A549 (cell line): ENCODE data around the gene EFHC2. TPM values are rescaled to one million over a fixed set of nuclear protein-coding genes. Genes with fewer than 3 reads are reported as not detected.

Experiments
- ATAC-seq, 2 experiments: fragments of 200-7000 bp in 1 of 2; fragments of >200 bp in 1 of 2; cut with Nextera tagmentation in 1 of 2; cut with Tn5 transposase in 1 of 2; 3 replicates each; pipeline versions ENCODE4 v1.8.0 to v1.9.1; 2018 to 2020; ENCODE audit warnings: mild to moderate bottlenecking in 1 of 2, moderate library complexity in 1 of 2
- CTCF ChIA-PET: fragments of 300-600 bp; sonication (Branson Sonifier 250); formaldehyde crosslinking; extraction: SDS; loops from one replicate; lab custom pipeline; 2021; ENCODE audit warnings: antibody characterized with exemption, inconsistent platforms; lab: Yijun Ruan, JAX
- POLR2A ChIA-PET: fragments of 350-600 bp; formaldehyde crosslinking; extraction: SDS; loops from one replicate; lab custom pipeline; 2021; ENCODE audit warnings: antibody characterized with exemption, inconsistent platforms; lab: Yijun Ruan, JAX
- DNase-seq, 2 experiments: peaks; one replicate each; pipeline versions ENCODE4 v3.0.0 to v3.0.0-alpha.2; 2011 to 2016; ENCODE audit warnings: low read depth in 1 of 2, low spot score in 1 of 2
- FAIRE-seq: peaks from 2 replicates; lab custom pipeline; 2011; peaks lifted over from hg19 to GRCh38; lab: Jason Lieb, UNC
- H3K27ac ChIP-seq, 2 experiments: fragments of >200 bp; sonication (Bioruptor Twin); formaldehyde crosslinking; 3 replicates each; pipeline ENCODE4 v1.5.1; 2016 to 2017
- H3K4me1 ChIP-seq: fragments of >200 bp; sonication (Bioruptor Twin); formaldehyde crosslinking; 3 replicates; pipeline ENCODE4 v1.6.1; 2016
- H3K4me2 ChIP-seq: fragments of >200 bp; sonication (Bioruptor Twin); formaldehyde crosslinking; 3 replicates; pipeline ENCODE4 v1.6.1; 2016
- H3K4me3 ChIP-seq: fragments of >200 bp; sonication (Bioruptor Twin); formaldehyde crosslinking; 3 replicates; pipeline ENCODE4 v1.5.1; 2016
- H3K9me3 ChIP-seq: fragments of >200 bp; sonication (Bioruptor Twin); formaldehyde crosslinking; 3 replicates; pipeline ENCODE4 v1.6.1; 2016
- CBX2 ChIP-seq: fragments of 200-600 bp; sonication (generic); IDR thresholded peaks from 2 replicates; pipeline ENCODE4 v1.6.1; 2016; ENCODE audit warnings: low read depth, mild to moderate bottlenecking, borderline replicate concordance
- CBX8 ChIP-seq: fragments of 200-600 bp; sonication (generic); IDR thresholded peaks from 2 replicates; pipeline ENCODE4 v1.6.1; 2016
- CHD2 ChIP-seq: fragments of 150-350 bp; IDR thresholded peaks from 2 replicates; pipeline ENCODE4 v1.6.1; 2014; ENCODE audit warnings: low read length; ENCODE audit not compliant: partially characterized antibody
- CHD4 ChIP-seq: fragments of 200-600 bp; sonication (generic); IDR thresholded peaks from 2 replicates; pipeline ENCODE4 v1.6.1; 2016; ENCODE audit warnings: antibody characterized with exemption, mild to moderate bottlenecking, borderline replicate concordance
- EHMT2 ChIP-seq: fragments of 200-600 bp; sonication (generic); IDR thresholded peaks from 2 replicates; pipeline ENCODE4 v1.6.1; 2016; ENCODE audit warnings: antibody characterized with exemption, low read depth, mild to moderate bottlenecking, moderate library complexity
- FOXS1 ChIP-seq: fragments of 250-450 bp; sonication (Bioruptor Pico); IDR thresholded peaks from 2 replicates; pipeline ENCODE4 v1.5.0; 2020; ENCODE audit warnings: mild to moderate bottlenecking, moderate library complexity
- GATA3 ChIP-seq: IDR thresholded peaks from 2 replicates; pipeline ENCODE4 v1.6.1; 2012; ENCODE audit warnings: borderline replicate concordance
- HOXB13 ChIP-seq: fragments of 250-450 bp; sonication (Bioruptor Pico); IDR thresholded peaks from 2 replicates; pipeline ENCODE4 v1.5.0; 2020; ENCODE audit warnings: low read depth, mild to moderate bottlenecking, moderate library complexity
- MAX ChIP-seq: IDR thresholded peaks from 2 replicates; pipeline ENCODE4 v1.6.1; 2012
- MAZ ChIP-seq: fragments of 150-350 bp; IDR thresholded peaks from 2 replicates; pipeline ENCODE4 v1.6.1; 2014; ENCODE audit warnings: antibody characterized with exemption, low read depth, low read length, borderline replicate concordance
- MYC ChIP-seq: IDR thresholded peaks from 2 replicates; pipeline ENCODE4 v1.6.1; 2012; ENCODE audit warnings: mild to moderate bottlenecking, inconsistent platforms, low read length, improper control_type of control experiment, borderline replicate concordance
- NFE2L2 ChIP-seq: fragments of 150-350 bp; conservative IDR thresholded peaks from 2 replicates; pipeline ENCODE4 v1.6.1; 2014; ENCODE audit warnings: low read length
- RCOR1 ChIP-seq: fragments of 150-350 bp; IDR thresholded peaks from 2 replicates; pipeline ENCODE4 v1.6.1; 2014; ENCODE audit warnings: antibody characterized with exemption, low read length, low read depth
- SREBF2 ChIP-seq: fragments of 450-650 bp; IDR thresholded peaks from 2 replicates; pipeline ENCODE4 v1.6.1; 2014; ENCODE audit warnings: mild to moderate bottlenecking, moderate library complexity
- TFCP2L1 ChIP-seq: fragments of 250-450 bp; sonication (Bioruptor Pico); IDR thresholded peaks from 2 replicates; pipeline ENCODE4 v1.5.0; 2021; ENCODE audit warnings: mild to moderate bottlenecking
- USF2 ChIP-seq: fragments of 450-650 bp; IDR thresholded peaks from 2 replicates; pipeline ENCODE4 v1.6.1; 2014; ENCODE audit warnings: antibody characterized with exemption
- WGBS: methylation state at CpG from one replicate; pipeline ENCODE4 v1.1.6; 2017; ENCODE audit errors: missing lambda C conversion rate; 5-methylcytosine and 5-hydroxymethylcytosine counted together
- polyA plus RNA-seq, 4 experiments: library from polyadenylated mRNA; depleted of rRNA in 3 of 4; stranded (reverse); fragments of >200 nt; fragmentation: RNase III in 1 of 4; extraction: RNeasy Plus Mini Kit Qiagen cat#74134 plus additional on column Dnase treatment in 1 of 4; gene quantifications; 2 replicates in 3 of 4; 3 replicates in 1 of 4; pipeline ENCODE4 v1.2.3, GENCODE V29; 2011 to 2017
- TF ChIP-seq, protein P1 (sequence below): fragments of >200 bp; sonication (Bioruptor Twin); formaldehyde crosslinking; IDR thresholded peaks from 3 replicates; pipeline ENCODE4 v1.6.1; 2016
- TF ChIP-seq, protein P2 (sequence below): fragments of 250-450 bp; sonication (Bioruptor Pico); IDR thresholded peaks from 2 replicates; pipeline ENCODE4 v1.5.0; 2021; ENCODE audit warnings: mild to moderate bottlenecking, moderate library complexity, borderline replicate concordance
- TF ChIP-seq, protein P3 (sequence below): fragments of >200 bp; sonication (Bioruptor Twin); formaldehyde crosslinking; IDR thresholded peaks from 2 replicates; pipeline ENCODE4 v1.6.1; 2016

The EFHC2 gene
- polyA plus RNA-seq, 2 of the 4 experiments (the other 2 are of a cell fraction) = 0.48 to 0.80 TPM

- POLR2A ChIA-PET = no interaction called here
These were observed 109.4 kb downstream of the EFHC2 start for GRCh38 chrX:44234116-44234515.

DNA sequence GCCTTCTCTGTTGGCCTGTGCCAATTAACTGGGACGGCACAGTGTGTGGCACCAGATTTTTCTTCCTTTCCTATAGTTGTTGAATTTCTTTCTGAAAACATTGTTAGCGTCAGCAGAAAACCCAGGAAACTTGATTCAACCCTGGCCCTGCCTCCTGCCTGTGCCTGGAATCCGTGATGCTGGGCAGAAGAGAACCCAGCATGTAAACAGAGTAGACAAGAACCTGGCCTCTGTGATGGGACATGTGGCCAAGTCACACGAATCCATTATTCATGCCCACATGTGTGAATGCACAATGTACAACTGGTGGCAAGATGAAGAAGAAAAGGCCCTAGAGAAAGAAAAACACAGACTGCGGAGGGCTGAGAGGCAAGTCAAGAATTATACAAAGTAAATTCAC lies 111.4 kb downstream of the EFHC2 start:
- ChIA-PET CTCF (no interaction called here), POLR2A (no interaction called here)
- FAIRE-seq = no peak
- no peak for ATAC-seq
- no peak overlapping the region for H3K27ac ChIP-seq
- no peak overlapping the region for H3K4me3 ChIP-seq
- no peak for DNase-seq
- no peaks in the 10 kb centered on the region for H3K9me3 ChIP-seq
- TF ChIP-seq CHD2 = no peak
- no peak for TF ChIP-seq MYC
- TF ChIP-seq, protein P1, sequence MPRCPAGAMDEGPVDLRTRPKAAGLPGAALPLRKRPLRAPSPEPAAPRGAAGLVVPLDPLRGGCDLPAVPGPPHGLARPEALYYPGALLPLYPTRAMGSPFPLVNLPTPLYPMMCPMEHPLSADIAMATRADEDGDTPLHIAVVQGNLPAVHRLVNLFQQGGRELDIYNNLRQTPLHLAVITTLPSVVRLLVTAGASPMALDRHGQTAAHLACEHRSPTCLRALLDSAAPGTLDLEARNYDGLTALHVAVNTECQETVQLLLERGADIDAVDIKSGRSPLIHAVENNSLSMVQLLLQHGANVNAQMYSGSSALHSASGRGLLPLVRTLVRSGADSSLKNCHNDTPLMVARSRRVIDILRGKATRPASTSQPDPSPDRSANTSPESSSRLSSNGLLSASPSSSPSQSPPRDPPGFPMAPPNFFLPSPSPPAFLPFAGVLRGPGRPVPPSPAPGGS = no peak
- no peak for TF ChIP-seq EHMT2
- no peak for TF ChIP-seq RCOR1
- TF ChIP-seq SREBF2 = no peak
- no peak for TF ChIP-seq CBX2
- TF ChIP-seq, protein P2, sequence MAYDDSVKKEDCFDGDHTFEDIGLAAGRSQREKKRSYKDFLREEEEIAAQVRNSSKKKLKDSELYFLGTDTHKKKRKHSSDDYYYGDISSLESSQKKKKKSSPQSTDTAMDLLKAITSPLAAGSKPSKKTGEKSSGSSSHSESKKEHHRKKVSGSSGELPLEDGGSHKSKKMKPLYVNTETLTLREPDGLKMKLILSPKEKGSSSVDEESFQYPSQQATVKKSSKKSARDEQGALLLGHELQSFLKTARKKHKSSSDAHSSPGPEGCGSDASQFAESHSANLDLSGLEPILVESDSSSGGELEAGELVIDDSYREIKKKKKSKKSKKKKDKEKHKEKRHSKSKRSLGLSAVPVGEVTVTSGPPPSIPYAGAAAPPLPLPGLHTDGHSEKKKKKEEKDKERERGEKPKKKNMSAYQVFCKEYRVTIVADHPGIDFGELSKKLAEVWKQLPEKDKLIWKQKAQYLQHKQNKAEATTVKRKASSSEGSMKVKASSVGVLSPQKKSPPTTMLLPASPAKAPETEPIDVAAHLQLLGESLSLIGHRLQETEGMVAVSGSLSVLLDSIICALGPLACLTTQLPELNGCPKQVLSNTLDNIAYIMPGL (CRISPR knock-in tag) = no peak
- no peak for TF ChIP-seq CBX8
- TF ChIP-seq, protein P3, sequence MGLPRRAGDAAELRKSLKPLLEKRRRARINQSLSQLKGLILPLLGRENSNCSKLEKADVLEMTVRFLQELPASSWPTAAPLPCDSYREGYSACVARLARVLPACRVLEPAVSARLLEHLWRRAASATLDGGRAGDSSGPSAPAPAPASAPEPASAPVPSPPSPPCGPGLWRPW = no peak
- no peak for TF ChIP-seq HOXB13 (CRISPR knock-in tag)
- no peak for TF ChIP-seq NFE2L2
- TF ChIP-seq FOXS1 (CRISPR knock-in tag) = no peak
- TF ChIP-seq USF2 = no peak
- H3K4me2 ChIP-seq = no peak overlapping the region
- WGBS = 68% methylated on average over 5 of the region's 5 CpGs
- no peaks in the 10 kb centered on the region for H3K4me1 ChIP-seq

More at GRCh38 chrX:44234116-44234515, 109.4 kb downstream of the EFHC2 start:
- no peak overlapping the region for H3K4me3 ChIP-seq
- H3K9me3 ChIP-seq = no peaks in the 10 kb centered on the region
- no peak overlapping the region for H3K27ac ChIP-seq
- TF ChIP-seq TFCP2L1 (no peak), CHD4 (no peak), GATA3 (no peak), MAX (no peak), MAZ (no peak)
- TF ChIP-seq, protein P2 (CRISPR knock-in tag) = no peak
- CTCF ChIA-PET = no interaction called here
- DNase-seq (no peak), ATAC-seq (no peak), FAIRE-seq (no peak)
- H3K4me2 ChIP-seq = no peak overlapping the region
- H3K4me1 ChIP-seq = no peaks in the 10 kb centered on the region
